GM19438 (cell line): ENCODE data around the gene APP.

Experiments used
- ATAC-seq: cut with Tn5 transposase; IDR thresholded peaks from one replicate; pipeline ENCODE4 v1.9.1; 2021; ENCODE audit warnings: low read depth; ENCODE audit not compliant: unreplicated experiment

Gene APP

GRCh38 chr21:25850126-25850842 lies 320.3 kb downstream of the APP start:
- ATAC-seq = no peak

GRCh38 chr21:25848309-25848708 lies 322.3 kb downstream of the APP start:
- ATAC-seq = no peak

GRCh38 chr21:25845729-25846256 lies 324.8 kb downstream of the APP start:
- no peak for ATAC-seq

- no peak for ATAC-seq
Observed at GRCh38 chr21:25842925-25843324, 327.6 kb downstream of the APP start.

- ATAC-seq = no peak
Observed at GRCh38 chr21:25838809-25839208, 331.8 kb downstream of the APP start.

- ATAC-seq = no peak
Observed at GRCh38 chr21:25837533-25838265, 332.9 kb downstream of the APP start.

- no peak for ATAC-seq
Observed at GRCh38 chr21:25836396-25836795, 334.2 kb downstream of the APP start.

GRCh38 chr21:25834381-25834780 lies 336.2 kb downstream of the APP start:
- ATAC-seq = no peak

- no peak for ATAC-seq
Observed at GRCh38 chr21:25831300-25831960, 339.1 kb downstream of the APP start.
